Muscle layer of duodenum (tissue), 2 donors: ENCODE results near the gene MIDN.
A peak's percentile ranks its signal among the peaks of the same experiment; 100 is the strongest.

Source experiments
- H3K27ac ChIP-seq: one replicate; pipeline ENCODE4 v1.7.0; 2013; ENCODE audit warnings: mild to moderate bottlenecking, low read length
- H3K27me3 ChIP-seq: one replicate; pipeline ENCODE4 v1.7.0; 2013; ENCODE audit warnings: low read depth, mild to moderate bottlenecking, control low read depth, low read length
- H3K36me3 ChIP-seq, 2 donors: one replicate each; pipeline ENCODE4 v1.7.0; 2013; ENCODE audit warnings: low read length in 2 of 2, control low read depth in 1 of 2, mild to moderate bottlenecking in 1 of 2; ENCODE audit not compliant: insufficient read depth in 2 of 2, control insufficient read depth in 1 of 2
- H3K4me1 ChIP-seq, 2 donors: one replicate each; pipeline ENCODE4 v1.7.0; 2013; ENCODE audit warnings: low read length in 2 of 2, mild to moderate bottlenecking in 2 of 2, control low read depth in 1 of 2, moderate library complexity in 1 of 2; ENCODE audit not compliant: insufficient read depth in 2 of 2, control insufficient read depth in 1 of 2
- H3K4me3 ChIP-seq, 2 donors: one replicate each; pipeline ENCODE4 v1.7.0; 2013; ENCODE audit warnings: low read length in 2 of 2, low read depth in 1 of 2, mild to moderate bottlenecking in 1 of 2
- H3K9me3 ChIP-seq, 2 donors: one replicate each; pipeline ENCODE4 v1.7.0; 2013; ENCODE audit warnings: low read length in 2 of 2, control low read depth in 1 of 2, mild to moderate bottlenecking in 1 of 2; ENCODE audit not compliant: control insufficient read depth in 1 of 2
- donor health status: healthy.

The MIDN gene

DNA sequence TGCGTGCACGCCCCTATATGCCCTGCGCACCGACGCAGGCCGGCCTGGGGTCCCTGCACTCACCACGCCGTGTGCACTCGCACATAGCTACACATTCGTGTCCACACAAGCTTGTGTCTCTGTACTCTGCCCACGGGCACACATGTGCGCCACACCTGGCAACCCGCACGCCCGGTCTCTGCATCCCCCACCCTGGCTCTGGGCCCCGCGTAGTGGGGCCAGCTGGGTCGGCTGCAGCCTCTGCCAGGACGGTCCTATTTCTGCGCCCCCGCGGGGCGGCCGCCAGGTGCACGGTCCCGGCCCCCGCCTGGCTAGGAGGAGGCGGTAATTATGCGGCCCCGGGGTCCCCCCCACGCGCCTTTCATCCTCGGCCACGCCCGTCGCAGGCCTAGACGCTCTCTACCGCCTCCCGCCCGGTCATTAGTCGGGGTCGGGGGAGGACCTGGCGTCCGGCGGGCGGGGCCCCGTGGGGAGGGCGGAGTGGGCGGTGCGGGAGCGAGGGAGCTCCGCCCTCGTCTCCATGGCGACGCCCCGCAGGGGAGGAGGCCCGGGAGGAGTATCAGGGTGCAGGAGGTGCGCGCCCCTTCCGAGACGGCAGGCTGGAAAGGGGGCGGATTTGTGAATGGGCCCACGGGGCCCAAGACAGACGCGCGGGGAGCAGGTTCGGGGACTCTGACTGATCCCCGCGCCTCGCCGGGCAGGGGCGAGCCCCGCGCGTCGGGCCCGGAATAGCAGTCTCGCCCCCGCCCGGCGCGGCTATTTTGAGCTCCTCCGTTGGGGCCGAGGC, 17.9 kb downstream of the MIDN start:
- Histone ChIP-seq H3K27me3 (no peaks in the 10 kb centered on the region), H3K4me1 (peaks cover 24 to 69% of the 10 kb centered on the region in 2 donors), H3K36me3 (peaks cover 6 to 7% of the 10 kb centered on the region in 2 donors), H3K4me3 (peak overlapping the region; percentile 16 to 61), H3K9me3 (no peaks in the 10 kb centered on the region), H3K27ac (peak overlapping the region; percentile 63)

DNA sequence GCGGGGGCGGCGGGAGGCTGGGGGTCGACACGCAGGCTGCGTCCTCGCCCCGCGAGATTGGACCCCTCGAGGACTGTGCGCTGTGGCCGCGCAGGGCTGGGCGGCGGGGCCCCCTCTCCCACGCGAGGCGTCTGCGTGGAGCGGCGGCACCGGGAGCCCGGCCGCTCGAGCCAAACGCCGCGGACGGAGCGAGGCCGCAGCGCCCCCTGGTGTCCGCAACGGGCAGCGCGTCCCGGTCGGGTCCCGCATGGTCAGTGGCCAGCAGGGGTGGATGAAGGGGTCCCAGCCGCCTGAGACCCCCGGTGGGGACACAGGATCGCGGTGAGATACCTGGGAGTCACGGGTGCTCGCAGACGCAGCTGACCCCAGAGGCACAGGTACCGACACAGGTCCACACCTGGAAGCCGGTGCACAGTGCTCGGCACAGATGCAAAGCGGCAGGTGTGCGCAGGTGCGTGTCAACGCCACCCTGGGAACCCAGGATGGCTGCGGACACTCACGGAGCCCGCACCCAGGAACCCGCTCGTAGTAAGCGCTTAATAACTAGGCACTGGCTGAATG, 18.6 kb downstream of the MIDN start:
- Histone ChIP-seq H3K9me3 (no peaks in the 10 kb centered on the region), H3K27ac (no peak overlapping the region), H3K27me3 (no peaks in the 10 kb centered on the region), H3K4me1 (peaks cover 24 to 69% of the 10 kb centered on the region in 2 donors), H3K36me3 (peaks cover 13% of the 10 kb centered on the region in 2 donors), H3K4me3 (peak overlapping the region; percentile 37 to 61)

DNA sequence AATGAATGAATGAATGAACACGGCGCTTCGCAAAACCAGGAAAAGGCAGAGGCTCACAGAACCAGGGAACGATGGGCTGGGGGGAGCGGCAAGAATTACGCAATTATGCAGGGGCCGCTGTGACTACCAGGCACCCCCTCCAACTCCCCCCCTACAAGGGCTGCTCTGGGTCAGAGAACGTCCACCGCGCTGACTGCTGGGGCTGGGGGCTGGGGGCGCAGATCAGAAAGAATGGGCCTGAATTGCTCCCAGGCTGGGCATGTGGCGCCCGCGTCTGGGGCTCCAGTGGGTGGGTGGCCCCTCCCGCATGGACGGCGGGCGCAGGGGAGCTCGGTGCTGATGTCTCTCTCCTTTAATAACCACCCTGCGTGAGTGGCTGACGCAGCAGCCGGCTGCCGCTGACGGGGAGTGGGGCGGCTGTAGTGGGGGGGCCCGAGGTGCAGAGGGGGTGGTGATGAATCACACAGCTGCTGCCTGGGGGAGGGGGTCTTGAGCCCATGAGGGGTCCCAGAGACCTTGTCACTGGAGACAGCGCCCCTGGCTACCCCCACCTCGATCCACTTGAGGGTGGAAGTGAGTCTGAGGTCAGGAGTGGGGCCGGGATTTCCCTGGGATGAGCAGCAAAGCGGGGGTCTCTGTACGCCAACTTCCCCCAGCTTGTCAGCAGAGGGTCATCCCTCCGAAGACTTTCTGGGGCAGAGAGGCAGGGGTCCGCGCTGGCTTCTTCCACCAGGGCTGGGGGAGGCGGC, 19.3 kb downstream of the MIDN start:
- Histone ChIP-seq H3K9me3 (no peaks in the 10 kb centered on the region), H3K27ac (no peak overlapping the region), H3K4me1 (peaks cover 26 to 69% of the 10 kb centered on the region in 2 donors), H3K36me3 (peaks cover 20% of the 10 kb centered on the region in 2 donors), H3K27me3 (no peaks in the 10 kb centered on the region), H3K4me3 (peak overlapping the region; percentile 37 to 61)

GRCh38 chr19:1268226-1269064, 20.1 kb downstream of the MIDN start:
- no peaks in the 10 kb centered on the region for H3K9me3 ChIP-seq
- H3K36me3 ChIP-seq, result peaks cover 26 to 28% of the 10 kb centered on the region in 2 donors
- peak overlapping the region in 1 of 2 donors; percentile 7 for H3K4me3 ChIP-seq
- no peaks in the 10 kb centered on the region for H3K27me3 ChIP-seq
- H3K4me1 ChIP-seq, result peaks cover 26 to 76% of the 10 kb centered on the region in 2 donors
- H3K27ac ChIP-seq, result peak overlapping the region; percentile 77

- Histone ChIP-seq H3K4me3 (peak within 1 kb of the TSS; percentile 90 to 95), H3K27ac (peak within 1 kb of the TSS; percentile 94), H3K36me3 (peaks cover 32 to 34% of the 10 kb centered on the region in 2 donors), H3K9me3 (no peaks in the 10 kb centered on the region), H3K4me1 (peaks cover 26 to 83% of the 10 kb centered on the region in 2 donors), H3K27me3 (no peaks in the 10 kb centered on the region)
Observed at GRCh38 chr19:1269065-1269477, 20.7 kb downstream of the MIDN start, which contains the start of gene CIRBP. CIRBP (plus strand) TSS chr19:1269332; CDS start chr19:1270934, 1,602 bp downstream.

- Histone ChIP-seq H3K36me3 (peaks cover 35 to 38% of the 10 kb centered on the region in 2 donors), H3K27me3 (no peaks in the 10 kb centered on the region), H3K9me3 (no peaks in the 10 kb centered on the region), H3K4me3 (peak overlapping the region; percentile 90 to 95), H3K27ac (peak overlapping the region; percentile 94), H3K4me1 (peaks cover 26 to 88% of the 10 kb centered on the region in 2 donors)
Observed at GRCh38 chr19:1269478-1270212, 21.3 kb downstream of the MIDN start.

DNA sequence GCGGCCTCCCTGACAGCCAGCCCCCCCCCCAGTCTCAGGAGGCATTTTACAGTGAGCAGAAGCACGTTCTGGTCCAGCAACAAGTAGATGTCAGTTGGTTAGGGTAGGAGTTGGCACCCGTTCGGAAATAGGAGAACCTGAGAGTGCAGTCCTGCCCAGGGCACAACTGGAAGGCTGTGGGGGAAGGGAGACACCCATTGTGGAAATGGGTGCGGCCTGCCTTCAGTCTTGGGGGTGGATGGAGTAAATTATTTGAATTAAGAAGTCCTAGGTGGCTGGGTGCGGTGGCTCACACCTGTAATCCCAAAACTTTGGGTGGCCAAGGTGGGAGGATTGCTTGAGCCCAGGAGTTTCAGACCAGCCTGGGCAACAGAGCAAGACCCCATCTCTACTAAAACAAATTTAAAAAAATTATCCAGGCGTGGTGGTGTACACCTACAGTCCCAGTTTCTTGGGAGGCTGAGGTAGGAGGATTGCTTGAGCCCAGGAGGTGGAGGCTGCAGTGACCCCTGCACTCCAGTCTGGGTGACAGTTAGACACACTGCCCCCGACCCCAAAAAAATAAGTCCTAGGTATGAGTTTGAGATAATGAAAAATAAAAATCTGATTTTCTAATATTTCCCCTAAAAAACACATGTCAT, 21.9 kb downstream of the MIDN start:
- Histone ChIP-seq H3K27ac (peak overlapping the region; percentile 94), H3K4me1 (peaks cover 26 to 89% of the 10 kb centered on the region in 2 donors), H3K4me3 (peak overlapping the region; percentile 90 to 95), H3K9me3 (no peaks in the 10 kb centered on the region), H3K36me3 (peaks cover 35 to 43% of the 10 kb centered on the region in 2 donors), H3K27me3 (no peaks in the 10 kb centered on the region)

DNA sequence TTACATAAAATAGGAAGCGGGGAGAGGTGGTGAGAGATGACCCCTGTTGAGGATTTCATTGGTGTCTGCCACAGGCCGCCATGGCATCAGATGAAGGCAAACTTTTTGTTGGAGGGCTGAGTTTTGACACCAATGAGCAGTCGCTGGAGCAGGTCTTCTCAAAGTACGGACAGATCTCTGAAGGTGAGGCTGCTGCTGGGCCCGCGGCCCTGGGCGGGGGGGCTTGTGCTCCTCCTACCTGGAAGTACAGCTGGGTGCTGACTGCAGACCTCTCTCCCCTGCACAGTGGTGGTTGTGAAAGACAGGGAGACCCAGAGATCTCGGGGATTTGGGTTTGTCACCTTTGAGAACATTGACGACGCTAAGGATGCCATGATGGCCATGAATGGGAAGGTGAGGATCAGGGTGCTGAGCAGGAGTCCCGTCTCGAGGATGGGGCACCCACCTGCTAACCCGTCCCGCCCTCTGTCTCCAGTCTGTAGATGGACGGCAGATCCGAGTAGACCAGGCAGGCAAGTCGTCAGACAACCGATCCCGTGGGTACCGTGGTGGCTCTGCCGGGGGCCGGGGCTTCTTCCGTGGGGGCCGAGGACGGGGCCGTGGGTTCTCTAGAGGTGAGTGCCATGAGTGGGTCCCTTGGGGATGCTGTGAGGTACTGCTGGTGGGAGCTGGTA, 22.6 kb downstream of the MIDN start:
- peaks cover 26 to 85% of the 10 kb centered on the region in 2 donors for H3K4me1 ChIP-seq
- H3K27ac ChIP-seq, result peak overlapping the region; percentile 94
- no peaks in the 10 kb centered on the region for H3K9me3 ChIP-seq
- H3K4me3 ChIP-seq, result peak overlapping the region; percentile 90 to 95
- peaks cover 35 to 43% of the 10 kb centered on the region in 2 donors for H3K36me3 ChIP-seq
- no peaks in the 10 kb centered on the region for H3K27me3 ChIP-seq

DNA sequence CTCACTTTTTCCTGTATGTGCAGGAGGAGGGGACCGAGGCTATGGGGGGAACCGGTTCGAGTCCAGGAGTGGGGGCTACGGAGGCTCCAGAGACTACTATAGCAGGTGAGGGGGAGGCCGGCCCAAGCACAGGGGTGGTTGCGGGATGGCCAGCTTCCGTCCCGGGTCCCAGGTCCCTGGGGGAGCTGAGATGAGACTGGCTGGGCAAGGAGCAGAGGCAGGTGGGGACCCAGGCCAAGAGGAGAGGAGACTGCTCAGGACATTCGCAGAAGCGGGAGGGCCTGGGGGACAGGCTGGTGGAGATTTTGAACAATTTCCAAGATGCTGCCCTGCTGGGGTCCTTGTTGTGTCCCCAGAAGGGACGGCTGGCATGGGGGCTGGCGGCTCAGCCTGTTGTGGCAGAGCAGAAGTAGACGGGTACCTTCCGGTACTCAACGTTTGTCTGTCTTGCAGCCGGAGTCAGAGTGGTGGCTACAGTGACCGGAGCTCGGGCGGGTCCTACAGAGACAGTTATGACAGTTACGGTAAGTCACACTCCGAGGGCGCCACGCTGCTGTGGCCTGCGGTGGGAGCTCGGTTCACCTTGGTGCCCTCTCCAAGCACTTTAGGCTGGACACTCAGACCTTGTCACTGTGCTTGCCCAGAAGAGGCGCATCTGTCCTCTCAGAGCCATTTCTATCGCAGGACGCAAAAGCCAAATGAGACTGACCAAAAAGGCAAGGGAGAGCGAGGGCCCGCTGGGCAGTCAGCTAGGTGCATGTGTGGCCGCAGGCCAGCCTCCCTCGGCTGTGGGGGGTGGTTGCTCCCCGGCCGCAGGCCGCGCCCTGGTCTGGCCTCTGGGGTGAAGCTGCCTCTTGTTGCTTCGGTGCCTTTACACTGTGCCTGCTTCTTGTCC, 23.4 kb downstream of the MIDN start:
- Histone ChIP-seq H3K27me3 (no peaks in the 10 kb centered on the region), H3K9me3 (no peaks in the 10 kb centered on the region), H3K36me3 (peaks cover 35 to 43% of the 10 kb centered on the region in 2 donors), H3K4me1 (peaks cover 26 to 85% of the 10 kb centered on the region in 2 donors), H3K27ac (peak overlapping the region; percentile 94), H3K4me3 (peak overlapping the region; percentile 90 to 95)
